Transverse colon (tissue), 4 donors: ENCODE data around the gene PLEKHJ1. TPM values are rescaled to one million over a fixed set of nuclear protein-coding genes. Genes with fewer than 3 reads are reported as not detected.

ENCODE experiments used
- DNase-seq: peaks from one replicate; pipeline ENCODE4 v3.0.0-alpha.2; 2019
- H3K27ac ChIP-seq, 4 donors: fragments of 200-600 bp; sonication (generic); 2 replicates each; pipeline ENCODE4 v1.5.1; 2016 to 2018; ENCODE audit warnings: inconsistent platforms in 4 of 4
- H3K27me3 ChIP-seq: fragments of 200-600 bp; sonication (generic); 2 replicates; pipeline ENCODE4 v1.5.1; 2017; ENCODE audit warnings: inconsistent platforms
- H3K36me3 ChIP-seq, 4 donors: fragments of 200-600 bp; sonication (generic); 2 replicates each; pipeline ENCODE4 v1.5.1; 2017 to 2019; ENCODE audit warnings: inconsistent platforms in 4 of 4
- H3K4me1 ChIP-seq, 4 donors: fragments of 200-600 bp; sonication (generic); 2 replicates each; pipeline ENCODE4 v1.5.1; 2017 to 2020; ENCODE audit warnings: inconsistent platforms in 4 of 4
- H3K4me3 ChIP-seq, 4 donors: fragments of 200-600 bp; sonication (generic); 1 replicate in 1 of 4; 2 replicates in 3 of 4; pipeline versions ENCODE4 v1.5.1 to v1.6.1; 2017 to 2019; ENCODE audit warnings: inconsistent platforms in 4 of 4
- H3K9me3 ChIP-seq, 2 donors: fragments of 200-600 bp; sonication (generic); 2 replicates each; pipeline ENCODE4 v1.5.1; 2017 to 2019; ENCODE audit warnings: inconsistent platforms in 2 of 2
- EP300 ChIP-seq: sonication (generic); formaldehyde crosslinking; IDR thresholded peaks from one replicate; pipeline ENCODE4 v1.6.1; 2017; ENCODE audit warnings: antibody characterized with exemption, low read depth
- POLR2A ChIP-seq: fragments of 450-650 bp; IDR thresholded peaks from one replicate; pipeline ENCODE4 v1.6.1; 2016; ENCODE audit warnings: antibody characterized with exemption, mild to moderate bottlenecking, moderate library complexity
- POLR2AphosphoS5 ChIP-seq, 3 donors: sonication (generic); formaldehyde crosslinking; IDR thresholded peaks; one replicate each; pipeline ENCODE4 v1.6.1; 2016; ENCODE audit warnings: antibody characterized with exemption in 3 of 3
- WGBS, 2 donors: methylation state at CpG; one replicate each; pipeline ENCODE4 v1.1.5; 2018; ENCODE audit warnings: low coverage in 1 of 2; 5-methylcytosine and 5-hydroxymethylcytosine counted together
- in situ Hi-C, 4 donors: fragments of 200-750 bp; cut with MboI; loops; one replicate each; pipeline versions ENCODE4 v1.15.0 to v1.15.1; 2017; ENCODE audit warnings: low sequenced_read_pairs in 3 of 4, low pct_ligation_motif_present in 1 of 4, low pct_unique_long_range_greater_than_20kb in 1 of 4
- intact Hi-C: fragments of 100-400 bp; cut with DNase I; formaldehyde crosslinking; loops from one replicate; pipeline ENCODE4 v1.15.1; 2023; ENCODE audit warnings: low total_unique reads
- total RNA-seq, 4 donors: library from RNA; depleted of rRNA; stranded (reverse); fragments of >200 nt; gene quantifications; one replicate each; pipeline ENCODE4 v1.1.0, GENCODE V29; 2016
- TF ChIP-seq, protein P1 (sequence below), 5 experiments: fragments of 200-600 bp in 3 of 5; fragments of 450-650 bp in 2 of 5; sonication (generic) in 3 of 5; IDR thresholded peaks; 1 replicate in 2 of 5; 2 replicates in 3 of 5; pipeline ENCODE4 v1.5.1; 2016 to 2017; ENCODE audit warnings: antibody characterized with exemption in 5 of 5, inconsistent platforms in 3 of 5, mild to moderate bottlenecking in 2 of 5, moderate library complexity in 1 of 5

Gene PLEKHJ1
- total RNA-seq, 4 donors from 2014 or later, result 184 to 332 (median 254) TPM

DNA sequence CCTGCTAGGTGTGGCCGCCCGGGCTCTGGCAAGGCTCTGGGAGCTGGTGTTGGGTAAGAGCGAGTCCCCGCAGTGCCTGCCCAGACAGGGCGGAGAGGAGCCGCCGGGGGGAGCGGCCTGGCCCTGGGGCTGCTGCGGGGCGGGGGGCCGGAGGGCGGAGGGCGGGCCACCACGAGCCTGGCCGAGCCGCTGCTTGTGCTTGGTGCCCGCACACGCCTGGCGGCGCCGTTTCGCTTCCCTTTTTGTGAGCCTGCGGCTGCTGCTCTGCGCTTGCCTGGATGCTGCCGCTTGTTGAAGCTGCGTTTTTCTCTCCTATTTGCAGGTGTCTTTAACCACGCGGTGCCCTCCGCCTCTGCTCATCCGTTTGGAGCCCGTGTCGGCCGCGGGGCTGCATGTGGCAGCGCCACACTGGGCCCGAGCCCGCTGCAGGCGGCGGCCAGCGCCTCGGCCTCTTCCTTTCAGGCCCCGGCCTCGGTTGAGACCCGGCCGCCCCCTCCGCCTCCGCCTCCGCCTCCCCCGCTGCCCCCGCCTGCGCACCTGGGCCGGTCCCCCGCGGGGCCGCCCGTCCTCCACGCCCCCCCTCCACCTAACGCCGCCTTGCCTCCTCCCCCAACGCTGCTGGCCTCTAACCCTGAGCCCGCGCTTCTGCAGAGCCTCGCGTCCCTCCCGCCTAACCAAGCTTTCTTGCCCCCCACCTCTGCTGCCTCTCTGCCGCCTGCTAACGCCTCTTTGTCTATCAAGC, 8.5 kb downstream of the PLEKHJ1 start:
- WGBS, 2 donors, result 88% methylated on average over 67 of the region's 67 CpGs; no CpG with 5 or more reads in 1 of the 2 donors
- TF ChIP-seq POLR2A, result no peak
- TF ChIP-seq EP300, result no peak
- TF ChIP-seq, protein P1, sequence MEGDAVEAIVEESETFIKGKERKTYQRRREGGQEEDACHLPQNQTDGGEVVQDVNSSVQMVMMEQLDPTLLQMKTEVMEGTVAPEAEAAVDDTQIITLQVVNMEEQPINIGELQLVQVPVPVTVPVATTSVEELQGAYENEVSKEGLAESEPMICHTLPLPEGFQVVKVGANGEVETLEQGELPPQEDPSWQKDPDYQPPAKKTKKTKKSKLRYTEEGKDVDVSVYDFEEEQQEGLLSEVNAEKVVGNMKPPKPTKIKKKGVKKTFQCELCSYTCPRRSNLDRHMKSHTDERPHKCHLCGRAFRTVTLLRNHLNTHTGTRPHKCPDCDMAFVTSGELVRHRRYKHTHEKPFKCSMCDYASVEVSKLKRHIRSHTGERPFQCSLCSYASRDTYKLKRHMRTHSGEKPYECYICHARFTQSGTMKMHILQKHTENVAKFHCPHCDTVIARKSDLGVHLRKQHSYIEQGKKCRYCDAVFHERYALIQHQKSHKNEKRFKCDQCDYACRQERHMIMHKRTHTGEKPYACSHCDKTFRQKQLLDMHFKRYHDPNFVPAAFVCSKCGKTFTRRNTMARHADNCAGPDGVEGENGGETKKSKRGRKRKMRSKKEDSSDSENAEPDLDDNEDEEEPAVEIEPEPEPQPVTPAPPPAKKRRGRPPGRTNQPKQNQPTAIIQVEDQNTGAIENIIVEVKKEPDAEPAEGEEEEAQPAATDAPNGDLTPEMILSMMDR (IDR thresholded peaks at IDR 0.05), result no peak
- no peak for TF ChIP-seq POLR2AphosphoS5 (IDR thresholded peaks at IDR 0.05)
- H3K36me3 ChIP-seq, result peaks cover 0 to 20% (median 8%) of the 10 kb centered on the region in 4 donors
- peak overlapping the region in 2 of 4 donors; percentile 29 to 30 for H3K27ac ChIP-seq
- in situ Hi-C loops, result no loop called here
- no peaks in the 10 kb centered on the region for H3K4me1 ChIP-seq
- H3K4me3 ChIP-seq, result no peak overlapping the region
- DNase-seq, result peak; percentile 71
- no peaks in the 10 kb centered on the region for H3K27me3 ChIP-seq
- intact Hi-C loops, result no loop called here
- no peaks in the 10 kb centered on the region for H3K9me3 ChIP-seq

DNA sequence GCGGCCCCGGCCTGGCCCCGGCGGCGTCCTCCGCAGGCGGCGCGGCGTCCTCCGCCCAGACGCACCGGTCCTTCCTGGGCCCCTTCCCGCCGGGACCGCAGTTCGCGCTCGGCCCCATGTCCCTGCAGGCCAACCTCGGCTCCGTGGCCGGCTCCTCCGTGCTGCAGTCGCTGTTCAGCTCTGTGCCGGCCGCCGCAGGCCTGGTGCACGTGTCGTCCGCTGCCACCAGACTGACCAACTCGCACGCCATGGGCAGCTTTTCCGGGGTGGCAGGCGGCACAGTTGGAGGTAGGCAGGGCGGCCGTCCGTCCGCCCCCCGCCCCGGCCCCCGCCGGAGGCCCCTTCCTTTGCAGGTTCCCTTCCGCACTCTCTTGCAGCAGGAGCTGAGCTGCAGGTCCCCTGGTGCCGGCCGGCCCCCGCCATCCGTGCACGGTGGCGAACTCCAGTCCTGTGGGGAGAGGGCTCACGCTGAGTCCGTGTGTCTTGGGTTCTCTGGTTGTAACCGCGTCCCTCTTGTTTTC, 9.2 kb downstream of the PLEKHJ1 start:
- 97 to 100% methylated on average over 2 to 53 of the region's 53 CpGs for WGBS, 2 donors
- intact Hi-C loops, result no loop called here
- H3K27me3 ChIP-seq, result no peaks in the 10 kb centered on the region

DNA sequence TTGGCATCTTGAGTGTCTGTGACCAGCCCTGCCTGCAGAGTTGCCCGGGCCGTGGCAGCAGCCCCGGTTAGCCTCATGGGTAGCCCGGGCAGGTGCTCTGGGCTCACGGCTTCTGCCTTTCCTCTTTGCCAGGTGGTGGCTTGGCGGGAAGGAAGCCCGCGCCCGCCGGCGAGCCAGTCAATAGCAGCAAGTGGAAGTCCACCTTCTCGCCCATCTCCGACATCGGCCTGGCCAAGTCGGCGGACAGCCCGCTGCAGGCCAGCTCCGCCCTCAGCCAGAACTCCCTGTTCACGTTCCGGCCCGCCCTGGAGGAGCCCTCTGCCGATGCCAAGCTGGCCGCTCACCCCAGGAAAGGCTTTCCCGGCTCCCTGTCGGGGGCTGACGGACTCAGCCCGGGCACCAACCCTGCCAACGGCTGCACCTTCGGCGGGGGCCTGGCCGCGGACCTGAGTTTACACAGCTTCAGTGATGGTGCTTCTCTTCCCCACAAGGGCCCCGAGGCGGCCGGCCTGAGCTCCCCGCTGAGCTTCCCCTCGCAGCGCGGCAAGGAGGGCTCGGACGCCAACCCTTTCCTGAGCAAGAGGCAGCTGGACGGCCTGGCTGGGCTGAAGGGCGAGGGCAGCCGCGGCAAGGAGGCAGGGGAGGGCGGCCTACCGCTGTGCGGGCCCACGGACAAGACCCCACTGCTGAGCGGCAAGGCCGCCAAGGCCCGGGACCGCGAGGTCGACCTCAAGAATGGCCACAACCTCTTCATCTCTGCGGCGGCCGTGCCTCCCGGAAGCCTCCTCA, 9.9 kb downstream of the PLEKHJ1 start:
- no peaks in the 10 kb centered on the region for H3K27me3 ChIP-seq
- no peak for TF ChIP-seq POLR2A
- H3K9me3 ChIP-seq, result no peaks in the 10 kb centered on the region
- 94% methylated on average over 51 of the region's 59 CpGs; no CpG with 5 or more reads in 1 of the 2 donors for WGBS, 2 donors
- H3K27ac ChIP-seq, result no peak overlapping the region
- intact Hi-C loops (no loop called here), in situ Hi-C loops (no loop called here)
- H3K4me1 ChIP-seq, result no peaks in the 10 kb centered on the region
- H3K36me3 ChIP-seq, result peaks cover 0 to 20% (median 8%) of the 10 kb centered on the region in 4 donors
- no peak overlapping the region for H3K4me3 ChIP-seq
- no peak for DNase-seq

More for the DNA sequence above, 9.2 kb downstream of the PLEKHJ1 start:
- no peaks in the 10 kb centered on the region for H3K4me1 ChIP-seq
- no peak for TF ChIP-seq POLR2A
- TF ChIP-seq, protein P1 (IDR thresholded peaks at IDR 0.05), result no peak
- TF ChIP-seq POLR2AphosphoS5 (IDR thresholded peaks at IDR 0.05), result no peak
- no peak for TF ChIP-seq EP300
- DNase-seq, result no peak
- no peak overlapping the region for H3K4me3 ChIP-seq
- in situ Hi-C loops, result no loop called here
- no peaks in the 10 kb centered on the region for H3K9me3 ChIP-seq
- H3K27ac ChIP-seq, result no peak overlapping the region
- H3K36me3 ChIP-seq, result peaks cover 0 to 20% (median 8%) of the 10 kb centered on the region in 4 donors

DNA sequence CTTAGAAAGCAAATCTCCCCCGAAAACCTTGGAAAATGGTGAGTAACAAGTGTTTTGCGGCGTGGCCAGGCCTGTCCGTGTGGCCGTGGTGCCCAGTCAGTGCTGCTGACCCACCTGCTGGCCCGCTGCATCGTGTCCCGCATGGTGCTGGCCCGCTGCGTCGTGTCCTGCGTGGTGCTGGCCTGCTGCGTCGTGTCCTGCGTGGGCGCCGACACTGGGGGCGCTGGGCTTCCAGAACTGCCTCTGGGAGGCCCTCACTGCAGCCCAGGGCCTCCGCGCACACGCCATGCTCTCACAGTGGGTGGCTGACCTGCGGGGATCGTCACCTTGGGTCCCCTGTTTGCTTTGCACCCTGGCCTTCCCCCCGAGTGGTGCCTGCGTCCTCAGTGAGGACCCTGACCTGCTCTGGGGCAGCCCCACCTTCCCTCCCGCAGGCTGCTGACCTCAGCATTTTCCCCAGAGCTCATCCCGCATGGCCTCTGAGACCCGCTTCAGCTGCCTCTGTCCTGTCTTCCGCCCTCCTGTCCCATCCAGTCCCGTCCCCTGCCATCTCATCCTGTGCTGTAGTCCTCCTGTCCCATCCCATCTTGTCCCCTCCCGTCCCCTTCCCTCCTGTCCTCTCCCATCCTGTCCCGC, 10.6 kb downstream of the PLEKHJ1 start:
- no peaks in the 10 kb centered on the region for H3K4me1 ChIP-seq
- in situ Hi-C loops (no loop called here), intact Hi-C loops (no loop called here)
- no peak overlapping the region for H3K4me3 ChIP-seq
- no peaks in the 10 kb centered on the region for H3K9me3 ChIP-seq
- no peak overlapping the region for H3K27ac ChIP-seq
- no peak for TF ChIP-seq EP300
- no peak for TF ChIP-seq POLR2A
- TF ChIP-seq, protein P1 (IDR thresholded peaks at IDR 0.05), result no peak
- no peak for DNase-seq
- 93 to 100% methylated on average over 1 to 32 of the region's 32 CpGs for WGBS, 2 donors
- peaks cover 0 to 20% (median 8%) of the 10 kb centered on the region in 4 donors for H3K36me3 ChIP-seq
- H3K27me3 ChIP-seq, result no peaks in the 10 kb centered on the region
